Activated CD8-positive, alpha-beta T cell treated with anti-CD3 and anti-CD28 coated beads, Interleukin-2, amount 10 ng/mL, durations not matched to agents 7 days and 5 days (primary cell): ENCODE data around the gene MORC2. TPM values are rescaled to one million over a fixed set of nuclear protein-coding genes. Genes with fewer than 3 reads are reported as not detected.

Experiments
- ATAC-seq: fragments of 150-1000 bp; cut with Tn5 transposase; one replicate; pipeline ENCODE4 v1.10.0; 2021; ENCODE audit warnings: moderate library complexity
- CTCF ChIA-PET: fragments of 350-600 bp; sonication (Branson Sonifier 250); formaldehyde crosslinking; loops from one replicate; lab custom pipeline; 2021; ENCODE audit warnings: antibody characterized with exemption; lab: Charles Lee
- POLR2A ChIA-PET: fragments of 350-600 bp; sonication (Branson Sonifier 250); formaldehyde crosslinking; loops from one replicate; lab custom pipeline; 2021; ENCODE audit warnings: antibody characterized with exemption; lab: Charles Lee
- DNase-seq: peaks from one replicate; pipeline ENCODE4 v3.0.0-alpha.2; 2020
- H3K27ac Mint-ChIP-seq: one replicate; pipeline ENCODE4 v1.8.0; 2021; ENCODE audit warnings: mild to moderate bottlenecking, mixed read lengths
- H3K27me3 Mint-ChIP-seq: one replicate; pipeline ENCODE4 v1.8.0; 2021; ENCODE audit warnings: low read depth, mixed read lengths
- H3K36me3 Mint-ChIP-seq: one replicate; pipeline ENCODE4 v1.8.0; 2021; ENCODE audit warnings: low read depth, mixed read lengths
- H3K4me1 Mint-ChIP-seq: one replicate; pipeline ENCODE4 v1.8.0; 2021; ENCODE audit warnings: low read depth, mixed read lengths
- H3K4me3 Mint-ChIP-seq: one replicate; pipeline ENCODE4 v1.8.0; 2021; ENCODE audit warnings: mild to moderate bottlenecking, mixed read lengths
- H3K9me3 Mint-ChIP-seq: one replicate; pipeline ENCODE4 v1.8.0; 2022; ENCODE audit warnings: mixed read lengths; ENCODE audit not compliant: insufficient read depth
- total RNA-seq, 2 experiments: library from RNA; stranded (reverse); gene quantifications; one replicate each; pipeline ENCODE4 v1.2.3, GENCODE V29; 2021

The MORC2 gene
- total RNA-seq, 2 experiments from 2014 or later, result 31.3 to 31.5 TPM

GRCh38 chr22:30885001-30885366 is 83.6 kb downstream of the MORC2 start:
- Mint-ChIP-seq H3K4me3 (no peak overlapping the region), H3K9me3 (no peaks in the 10 kb centered on the region), H3K36me3 (no peaks in the 10 kb centered on the region), H3K27ac (no peak overlapping the region), H3K27me3 (no peaks in the 10 kb centered on the region), H3K4me1 (no peaks in the 10 kb centered on the region)
- ChIA-PET POLR2A (interaction anchor here (0.6 kb wide), 1 partner anchor 893 kb away, joined by 3 read pairs; no protein-coding TSS in a partner anchor), CTCF (interaction anchor here (0.5 kb wide), 1 partner anchor 65 kb away, joined by 4 read pairs; no protein-coding TSS in a partner anchor)
- ATAC-seq, result no peak
- DNase-seq, result no peak

GRCh38 chr22:30884211-30885000 is 84.2 kb downstream of the MORC2 start:
- Mint-ChIP-seq H3K4me3 (no peak overlapping the region), H3K36me3 (no peaks in the 10 kb centered on the region), H3K27ac (no peak overlapping the region), H3K27me3 (no peaks in the 10 kb centered on the region), H3K4me1 (no peaks in the 10 kb centered on the region), H3K9me3 (no peaks in the 10 kb centered on the region)
- DNase-seq (no peak), ATAC-seq (no peak)
- CTCF ChIA-PET, result interaction anchor here (0.5 kb wide), 1 partner anchor 66 kb away, joined by 4 read pairs; no protein-coding TSS in a partner anchor
- POLR2A ChIA-PET, result no interaction called here

- Mint-ChIP-seq H3K27ac (no peak overlapping the region), H3K4me1 (no peaks in the 10 kb centered on the region), H3K36me3 (no peaks in the 10 kb centered on the region), H3K9me3 (no peaks in the 10 kb centered on the region), H3K27me3 (no peaks in the 10 kb centered on the region), H3K4me3 (no peak overlapping the region)
- POLR2A ChIA-PET, result no interaction called here
- DNase-seq (no peak), ATAC-seq (no peak)
- CTCF ChIA-PET, result no interaction called here
Measured at GRCh38 chr22:30883586-30884145, 84.9 kb downstream of the MORC2 start.

GRCh38 chr22:30882974-30883533 is 85.5 kb downstream of the MORC2 start:
- Mint-ChIP-seq H3K4me3 (no peak overlapping the region), H3K4me1 (no peaks in the 10 kb centered on the region), H3K9me3 (no peaks in the 10 kb centered on the region), H3K36me3 (no peaks in the 10 kb centered on the region), H3K27me3 (no peaks in the 10 kb centered on the region), H3K27ac (no peak overlapping the region)
- ChIA-PET CTCF (no interaction called here), POLR2A (no interaction called here)
- ATAC-seq (no peak), DNase-seq (no peak)

- ChIA-PET POLR2A (no interaction called here), CTCF (no interaction called here)
- Mint-ChIP-seq H3K36me3 (no peaks in the 10 kb centered on the region), H3K4me3 (no peak overlapping the region), H3K27me3 (no peaks in the 10 kb centered on the region), H3K9me3 (no peaks in the 10 kb centered on the region), H3K4me1 (no peaks in the 10 kb centered on the region), H3K27ac (no peak overlapping the region)
- ATAC-seq, result no peak
- DNase-seq, result no peak
Measured at GRCh38 chr22:30882184-30882717, 86.3 kb downstream of the MORC2 start.

- DNase-seq (no peak), ATAC-seq (no peak)
- Mint-ChIP-seq H3K27me3 (no peaks in the 10 kb centered on the region), H3K4me1 (no peaks in the 10 kb centered on the region), H3K9me3 (no peaks in the 10 kb centered on the region), H3K27ac (no peak overlapping the region), H3K4me3 (no peak overlapping the region), H3K36me3 (no peaks in the 10 kb centered on the region)
- CTCF ChIA-PET, result no interaction called here
- POLR2A ChIA-PET, result no interaction called here
Measured at GRCh38 chr22:30881361-30882183, 87.0 kb downstream of the MORC2 start.

- H3K27me3 Mint-ChIP-seq, result no peaks in the 10 kb centered on the region
- H3K27ac Mint-ChIP-seq, result no peak overlapping the region
- H3K4me3 Mint-ChIP-seq, result no peak overlapping the region
- no peaks in the 10 kb centered on the region for H3K36me3 Mint-ChIP-seq
- DNase-seq, result no peak
- ChIA-PET CTCF (no interaction called here), POLR2A (no interaction called here)
- H3K9me3 Mint-ChIP-seq, result no peaks in the 10 kb centered on the region
- no peak for ATAC-seq
- no peaks in the 10 kb centered on the region for H3K4me1 Mint-ChIP-seq
Measured at GRCh38 chr22:30880847-30881246, 87.7 kb downstream of the MORC2 start.

GRCh38 chr22:30880181-30880601 is 88.4 kb downstream of the MORC2 start:
- ATAC-seq (no peak), DNase-seq (no peak)
- H3K27me3 Mint-ChIP-seq, result no peaks in the 10 kb centered on the region
- no peaks in the 10 kb centered on the region for H3K4me1 Mint-ChIP-seq
- no peaks in the 10 kb centered on the region for H3K36me3 Mint-ChIP-seq
- POLR2A ChIA-PET, result no interaction called here
- no peak overlapping the region for H3K4me3 Mint-ChIP-seq
- no peaks in the 10 kb centered on the region for H3K9me3 Mint-ChIP-seq
- CTCF ChIA-PET, result no interaction called here
- no peak overlapping the region for H3K27ac Mint-ChIP-seq

- no peak for ATAC-seq
- CTCF ChIA-PET, result no interaction called here
- POLR2A ChIA-PET, result no interaction called here
- DNase-seq, result no peak
- Mint-ChIP-seq H3K4me1 (no peaks in the 10 kb centered on the region), H3K36me3 (no peaks in the 10 kb centered on the region), H3K27ac (no peak overlapping the region), H3K4me3 (no peak overlapping the region), H3K27me3 (no peaks in the 10 kb centered on the region), H3K9me3 (no peaks in the 10 kb centered on the region)
Measured at GRCh38 chr22:30879415-30879797, 89.2 kb downstream of the MORC2 start.

- no peaks in the 10 kb centered on the region for H3K4me1 Mint-ChIP-seq
- ChIA-PET CTCF (no interaction called here), POLR2A (no interaction called here)
- no peaks in the 10 kb centered on the region for H3K36me3 Mint-ChIP-seq
- DNase-seq (no peak), ATAC-seq (no peak)
- no peak overlapping the region for H3K27ac Mint-ChIP-seq
- H3K4me3 Mint-ChIP-seq, result no peak overlapping the region
- no peaks in the 10 kb centered on the region for H3K27me3 Mint-ChIP-seq
- no peaks in the 10 kb centered on the region for H3K9me3 Mint-ChIP-seq
Measured at GRCh38 chr22:30878516-30879414, 89.8 kb downstream of the MORC2 start.
